K562 (cell line): ENCODE data around the gene DNAJC17. TPM values are rescaled to one million over a fixed set of nuclear protein-coding genes. Genes with fewer than 3 reads are reported as not detected.
A peak's percentile ranks its signal among the peaks of the same experiment; 100 is the strongest.

Experiments
- ATAC-seq: fragments of 200-7000 bp; cut with Tn5 transposase; 3 replicates; pipeline ENCODE4 v1.9.1; 2020; ENCODE audit warnings: moderate library complexity
- BruUV-seq: library from RNA; stranded (reverse); fragments of 400-500 nt; replicated peaks from 2 replicates; lab custom pipeline; 2021; lab: Mats Ljungman, UMichigan
- CTCF ChIA-PET: fragments of 300-600 bp; formaldehyde crosslinking; extraction: SDS; loops from one replicate; lab custom pipeline; 2021; ENCODE audit warnings: low intra/inter-chr PET ratio; lab: Yijun Ruan, JAX
- POLR2A ChIA-PET: fragments of 300-600, 350-650 bp; sonication (Branson Sonifier 250); formaldehyde crosslinking; extraction: SDS; loops from one replicate; lab custom pipeline; 2021; ENCODE audit warnings: antibody characterized with exemption, inconsistent platforms; lab: Yijun Ruan, JAX
- DNase-seq, 4 experiments: peaks; one replicate each; pipeline versions ENCODE4 v3.0.0 to v3.0.0-alpha.2; 2011 to 2018; ENCODE audit warnings: low spot score in 3 of 4, mixed read lengths in 3 of 4; ENCODE audit errors: extremely low read depth in 1 of 4
- FAIRE-seq: peaks from 2 replicates; lab custom pipeline; 2011; peaks lifted over from hg19 to GRCh38; lab: Jason Lieb, UNC
- H2AFZ ChIP-seq: 2 replicates; pipeline ENCODE4 v1.6.0; 2011; ENCODE audit warnings: low read depth, low read length, control low read depth, inconsistent platforms
- H3K27ac ChIP-seq: fragments of 200-600 bp; 3 replicates; pipeline ENCODE4 v1.8.0; 2011; ENCODE audit warnings: low read depth, mild to moderate bottlenecking, control low read depth, inconsistent platforms, low read length, moderate library complexity, mixed read lengths; ENCODE audit errors: extremely low read depth
- H3K27me3 ChIP-seq, 2 experiments: fragments of 300-600 bp in 1 of 2; 2 replicates in 1 of 2; 3 replicates in 1 of 2; pipeline versions ENCODE4 v1.6.0 to v1.8.0; 2011; ENCODE audit warnings: inconsistent platforms in 2 of 2, low read length in 2 of 2, mild to moderate bottlenecking in 1 of 2, mixed read lengths in 1 of 2, moderate library complexity in 1 of 2; ENCODE audit not compliant: control insufficient read depth in 2 of 2, insufficient read depth in 2 of 2
- H3K36me3 ChIP-seq: fragments of 300-600 bp; 3 replicates; pipeline ENCODE4 v1.8.0; 2011; ENCODE audit warnings: mild to moderate bottlenecking, low read length, inconsistent platforms; ENCODE audit not compliant: control insufficient read depth, insufficient read depth
- H3K4me1 ChIP-seq, 2 experiments: fragments of 200-600 bp in 1 of 2; replicated peaks in 1 of 2; 2 replicates in 1 of 2; 3 replicates in 1 of 2; pipeline versions ENCODE4 v1.5.1 to v1.8.0; 2011; ENCODE audit warnings: inconsistent platforms in 2 of 2, low read length in 2 of 2, mild to moderate bottlenecking in 1 of 2, mixed read lengths in 1 of 2, moderate library complexity in 1 of 2; ENCODE audit not compliant: control insufficient read depth in 2 of 2, insufficient read depth in 2 of 2
- H3K4me2 ChIP-seq: 2 replicates; pipeline ENCODE4 v1.6.1; 2011; ENCODE audit warnings: low read length, control low read depth, inconsistent platforms, mixed read lengths; ENCODE audit not compliant: insufficient read depth
- H3K4me3 ChIP-seq: fragments of 200-600 bp; sonication (generic), shearing (Covaris generic); 2 replicates; pipeline ENCODE4 v1.5.1; 2016; ENCODE audit warnings: control low read depth, inconsistent platforms
- H3K79me2 ChIP-seq: fragments of 200-600 bp; 3 replicates; pipeline ENCODE4 v1.8.0; 2011; ENCODE audit warnings: low read length, inconsistent platforms; ENCODE audit not compliant: control insufficient read depth, insufficient read depth
- H3K9ac ChIP-seq, 2 experiments: 2 replicates each; pipeline versions ENCODE4 v1.6.0 to v1.6.1; 2011; ENCODE audit warnings: low read depth in 2 of 2, low read length in 2 of 2, control low read depth in 1 of 2, inconsistent platforms in 1 of 2, mild to moderate bottlenecking in 1 of 2, mixed read lengths in 1 of 2; ENCODE audit not compliant: insufficient read depth in 1 of 2
- H3K9me1 ChIP-seq: one replicate; pipeline ENCODE4 v1.6.0; 2011; ENCODE audit warnings: inconsistent platforms, mild to moderate bottlenecking, low read length, moderate library complexity; ENCODE audit not compliant: control insufficient read depth, insufficient read depth
- H3K9me3 ChIP-seq: replicated peaks from 2 replicates; pipeline ENCODE4 v1.5.1; 2011; ENCODE audit warnings: low read depth, low read length, inconsistent platforms; ENCODE audit not compliant: control insufficient read depth, insufficient read depth
- H4K20me1 ChIP-seq: replicated peaks from 2 replicates; pipeline ENCODE4 v1.6.1; 2011; ENCODE audit warnings: low read length, inconsistent platforms, mixed read lengths; ENCODE audit not compliant: control insufficient read depth, insufficient read depth
- C11orf30 ChIP-seq: fragments of 450-650 bp; IDR thresholded peaks from 2 replicates; pipeline ENCODE4 v1.6.1; 2016; ENCODE audit warnings: low read depth, mild to moderate bottlenecking
- CGGBP1 ChIP-seq: fragments of 250-450 bp; sonication (Bioruptor Pico); IDR thresholded peaks from 2 replicates; pipeline ENCODE4 v1.9.0; 2021; ENCODE audit warnings: mild to moderate bottlenecking
- CREM ChIP-seq: IDR thresholded peaks from 2 replicates; pipeline ENCODE4 v1.6.1; 2014; ENCODE audit warnings: antibody characterized with exemption, low read depth
- FOXM1 ChIP-seq, 2 experiments: fragments of 450-650 bp in 1 of 2; sonication (generic) in 1 of 2; formaldehyde crosslinking in 1 of 2; IDR thresholded peaks; 2 replicates each; pipeline versions ENCODE4 v1.6.1 to v1.9.0; 2017 to 2022; ENCODE audit warnings: low read depth in 2 of 2, mild to moderate bottlenecking in 2 of 2, missing genetic modification reagents in 1 of 2, moderate library complexity in 1 of 2
- GMEB1 ChIP-seq: fragments of 250-450 bp; sonication (Bioruptor Pico); IDR thresholded peaks from 2 replicates; pipeline ENCODE4 v1.4.0; 2020; ENCODE audit warnings: mild to moderate bottlenecking
- HMBOX1 ChIP-seq: sonication (generic); IDR thresholded peaks from 2 replicates; pipeline ENCODE4 v1.6.1; 2016
- KHSRP ChIP-seq: fragments of 450-650 bp; IDR thresholded peaks from 2 replicates; pipeline ENCODE4 v1.6.1; 2017
- MAFG ChIP-seq: fragments of 450-650 bp; conservative IDR thresholded peaks from 2 replicates; pipeline ENCODE4 v1.6.1; 2016; ENCODE audit warnings: missing genetic modification characterization, missing compliant biosample characterization
- NELFE ChIP-seq: IDR thresholded peaks from 2 replicates; pipeline ENCODE4 v1.6.1; 2011; ENCODE audit warnings: mild to moderate bottlenecking; ENCODE audit not compliant: insufficient read depth, insufficient read length
- NEUROD1 ChIP-seq: fragments of 150-350 bp; IDR thresholded peaks from 2 replicates; pipeline ENCODE4 v1.6.1; 2014; ENCODE audit warnings: borderline replicate concordance, low read length, low read depth; ENCODE audit not compliant: partially characterized antibody
- SNIP1 ChIP-seq: fragments of 450-650 bp; IDR thresholded peaks from 2 replicates; pipeline ENCODE4 v1.7.1; 2017; ENCODE audit warnings: low read depth, mild to moderate bottlenecking
- SOX6 ChIP-seq: fragments of 450-650 bp; IDR thresholded peaks from 2 replicates; pipeline ENCODE4 v1.6.1; 2014; ENCODE audit warnings: mild to moderate bottlenecking
- THAP12 ChIP-seq: fragments of 250-450 bp; sonication (Bioruptor Pico); IDR thresholded peaks from 2 replicates; pipeline ENCODE4 v1.9.0; 2021; ENCODE audit warnings: mild to moderate bottlenecking, inconsistent platforms
- ZFP36 ChIP-seq: fragments of 150-350 bp; IDR thresholded peaks from 2 replicates; pipeline ENCODE4 v1.6.1; 2018; ENCODE audit warnings: low read length, low read depth; ENCODE audit not compliant: partially characterized antibody
- ZNF121 ChIP-seq: sonication (generic); formaldehyde crosslinking; conservative IDR thresholded peaks from 2 replicates; pipeline ENCODE4 v1.8.0; 2022; ENCODE audit warnings: missing genetic modification reagents
- ZNF354B ChIP-seq: fragments of 250-450 bp; sonication (Bioruptor Pico); IDR thresholded peaks from 2 replicates; pipeline ENCODE4 v1.4.0; 2020
- ZNF764 ChIP-seq: fragments of 250-450 bp; sonication (Bioruptor Pico); IDR thresholded peaks from 2 replicates; pipeline ENCODE4 v1.4.0; 2020; ENCODE audit warnings: low read depth, mild to moderate bottlenecking, moderate library complexity
- WGBS: fragments of 100-300 bp; shearing (Covaris generic); methylation state at CpG from one replicate; pipeline ENCODE4 v1.1.6; 2016; ENCODE audit warnings: low coverage, mixed read lengths; ENCODE audit not compliant: insufficient coverage; ENCODE audit errors: missing lambda C conversion rate; 5-methylcytosine and 5-hydroxymethylcytosine counted together
- in situ Hi-C: fragments of 300-500 bp; cut with MboI; formaldehyde crosslinking; loops from 4 replicates; pipeline ENCODE4 v1.15.0; 2018; ENCODE audit warnings: inconsistent platforms, mixed read lengths
- intact Hi-C: fragments of 100-400 bp; cut with micrococcal nuclease; formaldehyde crosslinking; loops from 2 replicates; pipeline ENCODE4 v1.14.2; 2022
- polyA plus RNA-seq, 8 experiments: library from polyadenylated mRNA; depleted of rRNA in 4 of 8; stranded (reverse) in 5 of 8; unstranded in 3 of 8; fragments of >200 nt; fragmentation: Nextera tagmentation in 2 of 8; fragmentation: Illumina TruSeq in 1 of 8; extraction: Ambion mirVana in 2 of 8; extraction: Trizol in 1 of 8; gene quantifications; 2 replicates each; pipeline versions ENCODE4 v1.2.1 to v1.2.3, GENCODE V29; 2011 to 2014; ENCODE audit warnings: inconsistent platforms in 1 of 8, missing spikeins in 1 of 8
- total RNA-seq, 7 experiments: library from RNA; depleted of rRNA in 6 of 7; stranded (reverse); fragments of >200 nt in 6 of 7; fragmentation: Illumina TruSeq in 2 of 7; extraction: Trizol in 2 of 7; gene quantifications; 2 replicates each; pipeline versions ENCODE4 v1.2.1 to v1.2.3, GENCODE V29; 2011 to 2021; ENCODE audit warnings: low replicate concordance in 1 of 7

The DNAJC17 gene
- total and polyA plus RNA-seq, 9 of the 15 experiments (the other 6 are each of a cell fraction or from before 2014, with no cell fraction given): 2.4 to 79.4 (median 44.2) TPM

- TF ChIP-seq FOXM1 (IDR thresholded peaks at IDR 0.05; ENCODE audit: low read depth): no peak
- TF ChIP-seq FOXM1 (CRISPR knock-in tag; IDR thresholded peaks at IDR 0.05; ENCODE audit: low read depth): no peak
- TF ChIP-seq MAFG: peak; percentile 78
- no peak for TF ChIP-seq THAP12 (CRISPR knock-in tag)
Observed at GRCh38 chr15:40793216-40793989, 13.9 kb downstream of the DNAJC17 start (continued).

GRCh38 chr15:40792394-40792793 lies 14.9 kb downstream of the DNAJC17 start:
- Histone ChIP-seq H3K9me1 (no peaks in the 10 kb centered on the region), H3K9me3 (no peaks in the 10 kb centered on the region), H3K9ac (no peak overlapping the region), H2AFZ (no peak overlapping the region), H3K27me3 (no peaks in the 10 kb centered on the region), H3K4me3 (no peak overlapping the region), H3K79me2 (peaks cover 12% of the 10 kb centered on the region), H3K4me1 (peaks cover 8 to 11% of the 10 kb centered on the region in 2 experiments; a peak in 4 of 5 replicates), H3K4me2 (no peak overlapping the region), H4K20me1 (no peaks in the 10 kb centered on the region), H3K27ac (no peak overlapping the region), H3K36me3 (peaks cover 13% of the 10 kb centered on the region; the same call in 2 of the 3 replicates)
- FAIRE-seq (no peak), DNase-seq (no peak), ATAC-seq (no peak)
- CTCF ChIA-PET: no interaction called here
- in situ Hi-C loops (no loop called here), intact Hi-C loops (no loop called here)
- 84% methylated on average over 3 of the region's 3 CpGs for WGBS
- POLR2A ChIA-PET: no interaction called here
- BruUV-seq: no TSS peak
- TF ChIP-seq NELFE (no peak), HMBOX1 (no peak), ZNF764 (CRISPR knock-in tag) (no peak), SNIP1 (no peak), NEUROD1 (no peak), SOX6 (no peak), GMEB1 (CRISPR knock-in tag) (no peak), CGGBP1 (CRISPR knock-in tag) (no peak), CREM (no peak), ZNF354B (CRISPR knock-in tag) (no peak), ZFP36 (no peak), ZNF121 (CRISPR knock-in tag) (peak; percentile 26; the same call in 1 of the 2 replicates), C11orf30 (peak; percentile 37; the same call in 1 of the 2 replicates), KHSRP (no peak)
